PFSK-1 (cell line): ENCODE results near the gene THEM5.

Source experiments
- FOXP2 ChIP-seq: optimal IDR thresholded peaks from 2 replicates; pipeline ENCODE3; 2011; ENCODE audit warnings: borderline replicate concordance, control low read depth, inconsistent platforms; ENCODE audit not compliant: insufficient read depth; ENCODE audit errors: extremely low read length, extremely low read depth
- POLR2AphosphoS5 ChIP-seq: IDR thresholded peaks from 2 replicates; pipeline ENCODE4 v1.6.1; 2012; ENCODE audit warnings: low read depth, mild to moderate bottlenecking, control low read depth, low read length, moderate library complexity
- REST ChIP-seq, 2 experiments: IDR thresholded peaks; 2 replicates each; pipeline versions ENCODE4 v1.6.1 to v1.8.0; 2011 to 2012; ENCODE audit warnings: low read depth in 2 of 2, low read length in 2 of 2, control low read depth in 1 of 2, inconsistent platforms in 1 of 2, mild to moderate bottlenecking in 1 of 2, moderate library complexity in 1 of 2; ENCODE audit not compliant: insufficient read depth in 1 of 2
- SIN3A ChIP-seq: IDR thresholded peaks from 2 replicates; pipeline ENCODE4 v1.6.1; 2012; ENCODE audit warnings: mild to moderate bottlenecking, low read length, moderate library complexity, borderline replicate concordance; ENCODE audit not compliant: insufficient read depth
- TAF1 ChIP-seq: IDR thresholded peaks from 2 replicates; pipeline ENCODE4 v1.6.1; 2012; ENCODE audit warnings: low read length, control low read depth, borderline replicate concordance; ENCODE audit not compliant: insufficient read depth

Gene THEM5

DNA sequence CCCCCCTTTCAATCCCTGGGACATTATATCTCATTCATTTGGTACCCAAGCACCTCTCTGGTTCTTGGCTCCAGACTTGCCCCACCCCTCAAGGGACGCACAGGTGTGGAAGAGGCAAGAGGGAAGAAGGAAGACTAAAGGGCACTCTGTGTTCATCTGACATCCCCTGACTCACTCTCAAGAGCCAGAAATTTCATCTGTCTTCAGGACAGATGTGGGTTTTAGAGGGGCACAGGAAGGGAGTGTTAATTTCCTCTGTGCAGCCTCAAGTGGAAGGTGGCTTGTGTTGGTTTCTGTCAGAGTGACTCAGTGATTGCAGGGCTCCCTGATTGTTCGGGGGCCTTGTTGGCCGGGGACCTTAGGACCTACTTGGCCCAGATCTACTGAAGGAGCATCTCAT, 16.3 kb downstream of the THEM5 start:
- TF ChIP-seq POLR2AphosphoS5 (no peak), REST (IDR thresholded peaks at IDR 0.05; ENCODE audit: insufficient read depth in 1 of 2, low read depth in 2 of 2, low read length in 2 of 2) (no peak), TAF1 (no peak), SIN3A (no peak), FOXP2 (no peak)

DNA sequence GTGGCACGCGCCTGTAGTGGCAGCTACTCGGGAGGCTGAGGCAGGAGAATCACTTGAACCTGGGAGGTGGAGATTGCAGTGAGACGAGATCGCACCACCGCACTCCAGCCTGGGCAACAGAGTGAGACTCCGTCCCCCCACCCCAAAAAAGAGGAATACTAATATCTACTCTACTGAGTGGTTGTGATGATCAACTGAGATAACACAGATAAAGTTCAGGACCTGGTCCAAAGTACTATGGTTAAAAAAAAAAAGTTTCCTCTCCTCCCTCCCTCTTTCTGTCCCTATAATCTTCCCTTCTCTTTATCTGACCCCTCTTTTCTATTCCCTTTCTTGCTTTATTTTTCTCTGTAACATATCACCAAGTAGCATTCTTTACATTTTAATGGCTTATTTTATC, 17.9 kb downstream of the THEM5 start:
- no peak for TF ChIP-seq POLR2AphosphoS5
- TF ChIP-seq REST (IDR thresholded peaks at IDR 0.05; ENCODE audit: insufficient read depth in 1 of 2, low read depth in 2 of 2, low read length in 2 of 2): no peak
- no peak for TF ChIP-seq SIN3A
- TF ChIP-seq TAF1: no peak
- TF ChIP-seq FOXP2: no peak

DNA sequence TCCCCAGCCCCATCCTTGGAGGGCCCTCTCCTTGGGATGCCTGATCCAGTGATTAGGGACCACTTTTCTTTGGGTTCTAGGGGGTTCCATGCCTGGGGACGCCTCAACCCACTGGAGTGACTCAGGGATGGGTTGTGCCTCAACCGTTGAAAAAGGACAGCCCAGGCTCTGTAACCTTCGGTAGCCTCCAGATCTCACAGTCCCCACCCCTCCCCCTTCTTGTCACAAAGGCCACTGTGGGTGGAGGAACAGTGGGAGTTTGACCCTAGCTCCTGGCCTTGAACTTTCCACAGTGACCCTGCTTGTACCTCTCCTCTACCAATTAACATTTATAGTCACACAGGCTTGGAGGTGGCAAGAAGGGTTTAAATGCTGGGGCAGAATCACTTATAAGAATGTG, 19.3 kb downstream of the THEM5 start:
- TF ChIP-seq SIN3A (no peak), REST (IDR thresholded peaks at IDR 0.05; ENCODE audit: insufficient read depth in 1 of 2, low read depth in 2 of 2, low read length in 2 of 2) (no peak), FOXP2 (no peak), POLR2AphosphoS5 (no peak), TAF1 (no peak)

DNA sequence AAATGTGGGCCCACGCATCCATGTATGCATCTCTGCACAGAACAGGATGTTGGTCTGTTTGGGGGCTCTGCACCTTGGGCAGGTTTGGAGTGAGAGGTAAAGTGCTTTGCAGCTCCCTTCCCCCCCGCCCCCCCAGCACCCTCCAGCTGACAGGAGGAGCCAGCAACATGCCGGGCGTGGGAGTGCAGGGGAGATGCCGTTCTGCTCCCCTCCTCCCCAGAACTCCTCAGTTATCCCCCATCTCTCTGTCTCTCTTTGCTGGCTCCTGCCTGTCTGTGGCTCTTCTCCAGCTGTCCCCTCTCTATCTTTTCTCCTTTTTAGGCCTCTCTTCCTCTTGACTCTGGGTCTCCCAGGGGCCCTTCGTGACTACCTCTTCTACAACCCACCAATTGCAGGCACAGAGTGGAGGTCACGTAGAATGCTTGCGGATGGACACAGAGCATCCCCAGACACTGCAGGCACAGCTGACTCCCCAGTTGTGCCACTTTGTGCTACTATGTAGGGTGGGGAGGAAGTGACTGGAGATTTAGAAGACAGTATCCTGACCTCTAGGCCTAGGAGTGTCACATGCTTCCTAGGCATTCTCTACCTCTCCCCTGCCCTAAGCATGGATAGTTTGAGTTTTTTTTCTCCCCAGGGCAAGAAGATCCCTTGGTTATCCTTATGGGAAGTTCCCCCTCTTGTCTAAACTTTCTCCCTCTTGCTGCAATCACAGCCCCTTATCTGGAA, 20.2 kb downstream of the THEM5 start:
- TF ChIP-seq POLR2AphosphoS5 (no peak), TAF1 (no peak), FOXP2 (no peak), REST (IDR thresholded peaks at IDR 0.05; ENCODE audit: insufficient read depth in 1 of 2, low read depth in 2 of 2, low read length in 2 of 2) (no peak), SIN3A (no peak)
